ENCODE results near the gene ZDHHC13.

GRCh38 chr11:19168090-19168489 lies 51.1 kb downstream of the ZDHHC13 start:
- TF ChIP-seq, protein P1, sequence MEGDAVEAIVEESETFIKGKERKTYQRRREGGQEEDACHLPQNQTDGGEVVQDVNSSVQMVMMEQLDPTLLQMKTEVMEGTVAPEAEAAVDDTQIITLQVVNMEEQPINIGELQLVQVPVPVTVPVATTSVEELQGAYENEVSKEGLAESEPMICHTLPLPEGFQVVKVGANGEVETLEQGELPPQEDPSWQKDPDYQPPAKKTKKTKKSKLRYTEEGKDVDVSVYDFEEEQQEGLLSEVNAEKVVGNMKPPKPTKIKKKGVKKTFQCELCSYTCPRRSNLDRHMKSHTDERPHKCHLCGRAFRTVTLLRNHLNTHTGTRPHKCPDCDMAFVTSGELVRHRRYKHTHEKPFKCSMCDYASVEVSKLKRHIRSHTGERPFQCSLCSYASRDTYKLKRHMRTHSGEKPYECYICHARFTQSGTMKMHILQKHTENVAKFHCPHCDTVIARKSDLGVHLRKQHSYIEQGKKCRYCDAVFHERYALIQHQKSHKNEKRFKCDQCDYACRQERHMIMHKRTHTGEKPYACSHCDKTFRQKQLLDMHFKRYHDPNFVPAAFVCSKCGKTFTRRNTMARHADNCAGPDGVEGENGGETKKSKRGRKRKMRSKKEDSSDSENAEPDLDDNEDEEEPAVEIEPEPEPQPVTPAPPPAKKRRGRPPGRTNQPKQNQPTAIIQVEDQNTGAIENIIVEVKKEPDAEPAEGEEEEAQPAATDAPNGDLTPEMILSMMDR (IDR thresholded peaks at IDR 0.05), result no peak
- no peak for TF ChIP-seq EZH2 (IDR thresholded peaks at IDR 0.05; ENCODE audit: borderline replicate concordance, insufficient read depth, low read depth, low read length, poor library complexity, severe bottlenecking)
